HG03103 (cell line): ENCODE measurements around the gene SPG11.
"Not testable (repeated sequence)": the region's sequence is repeated elsewhere in the genome, so short reads cannot be mapped to it uniquely, and the experiment has no call there.

Experiments
- ATAC-seq: cut with Tn5 transposase; IDR thresholded peaks from one replicate; pipeline ENCODE4 v1.9.1; 2021; ENCODE audit warnings: low read depth; ENCODE audit not compliant: unreplicated experiment

The SPG11 gene

DNA sequence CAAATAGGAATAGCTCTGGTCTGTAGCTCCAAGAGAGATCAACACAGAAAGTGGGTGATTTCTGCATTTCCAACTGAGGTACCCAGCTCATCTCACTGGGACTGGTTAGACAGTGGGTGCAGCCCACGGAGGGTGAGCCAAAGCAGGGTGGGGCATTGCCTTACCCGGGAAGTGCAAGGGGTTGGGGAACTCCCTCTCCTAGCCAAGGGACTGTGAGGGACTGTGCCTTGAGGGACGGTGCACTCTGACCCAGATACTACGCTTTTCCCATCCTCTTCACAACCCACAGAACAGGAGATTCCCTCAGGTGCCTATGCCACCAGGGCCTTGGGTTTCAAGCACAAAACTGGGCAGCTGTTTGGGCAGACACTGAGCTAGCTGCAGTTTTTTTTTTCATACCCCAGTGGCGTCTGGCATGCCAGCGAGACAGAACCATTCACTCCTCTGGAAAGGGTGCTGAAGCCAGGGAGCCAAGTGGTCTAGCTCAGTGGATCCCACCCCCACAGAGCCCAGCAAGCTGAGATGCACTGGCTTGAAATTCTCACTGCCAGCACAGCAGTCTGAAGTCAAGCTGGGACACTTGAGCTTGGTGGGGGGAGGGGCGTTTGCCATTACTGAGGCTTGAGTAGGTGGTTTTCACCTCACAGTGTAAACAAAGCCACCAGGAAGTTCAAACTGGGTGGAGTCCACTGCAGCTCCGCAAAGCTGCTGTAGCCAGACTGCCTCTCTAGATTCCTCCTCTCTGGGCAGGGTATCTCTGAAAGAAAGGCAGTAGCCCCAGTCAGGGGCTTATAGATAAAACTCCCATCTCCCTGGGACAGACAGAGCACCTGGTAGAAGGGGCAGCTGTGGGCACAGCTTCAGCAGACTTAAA lies 19.6 kb upstream of the SPG11 start:
- not testable (repeated sequence) for ATAC-seq

DNA sequence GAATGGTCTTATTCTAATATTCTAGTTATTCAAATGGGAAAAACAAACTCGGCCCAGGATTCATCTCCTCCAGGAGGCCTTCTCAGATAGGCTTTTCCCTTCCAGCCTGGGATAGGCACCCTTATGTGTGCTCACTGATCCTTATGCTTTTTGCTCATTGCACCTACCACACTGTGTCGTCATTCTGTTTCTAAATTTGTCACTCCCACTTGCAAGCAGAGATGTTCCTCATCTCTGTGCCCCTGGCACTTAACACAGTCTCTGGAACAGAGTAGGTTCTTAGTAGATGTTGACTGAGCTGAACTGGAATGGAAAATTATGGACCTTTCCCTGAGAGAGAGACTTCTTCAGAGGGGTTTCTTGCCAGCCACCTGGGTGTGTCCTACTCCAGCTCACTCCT lies 18.7 kb upstream of the SPG11 start:
- no peak for ATAC-seq

GRCh38 chr15:44676676-44677075 lies 13.2 kb upstream of the SPG11 start:
- no peak for ATAC-seq

DNA sequence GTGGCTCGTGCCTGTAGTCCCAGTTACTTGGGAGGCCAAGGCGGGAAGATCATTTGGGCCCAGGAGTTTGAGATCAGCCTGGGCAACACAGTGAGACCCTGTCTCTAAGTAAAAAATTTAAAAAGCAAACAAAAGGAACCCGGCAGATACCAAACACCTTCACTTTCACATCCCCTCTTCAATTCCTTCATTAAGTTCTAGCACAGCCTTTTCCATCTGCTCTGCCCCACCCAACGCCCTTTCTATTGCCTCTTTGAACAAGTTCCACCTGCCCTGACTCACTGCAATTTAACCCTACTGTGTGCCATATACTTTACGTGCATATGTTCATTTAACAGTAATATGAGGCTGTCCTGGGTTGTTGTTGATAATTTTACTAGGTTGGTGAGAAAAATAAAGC lies 12.4 kb upstream of the SPG11 start:
- ATAC-seq: no peak

DNA sequence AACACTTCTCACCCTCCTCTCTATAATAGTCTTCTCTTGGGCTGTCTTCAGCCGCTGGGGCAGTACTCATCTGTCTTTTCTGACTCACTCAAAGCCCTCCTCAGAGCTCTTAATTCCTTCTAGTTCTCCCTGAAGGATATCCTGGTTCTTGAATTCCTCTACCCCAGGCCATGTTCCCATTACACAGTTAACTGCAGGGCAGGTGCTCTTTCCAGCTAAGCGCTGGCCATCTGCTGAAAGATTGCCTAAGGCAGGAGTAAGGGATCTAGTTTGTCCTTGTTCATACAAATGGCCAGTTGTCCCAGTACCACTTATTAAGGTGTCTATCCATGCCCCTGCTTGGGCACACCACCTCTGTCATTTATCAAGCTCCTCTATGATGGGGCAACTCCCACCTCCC lies 10.2 kb upstream of the SPG11 start:
- no peak for ATAC-seq

- no peak for ATAC-seq
These were observed 6.9 kb upstream of the SPG11 start for GRCh38 chr15:44670087-44670950.

- ATAC-seq: no peak
These were observed 5.5 kb upstream of the SPG11 start for GRCh38 chr15:44668921-44669320.

- ATAC-seq: no peak
These were observed 3.5 kb upstream of the SPG11 start for GRCh38 chr15:44667039-44667360.

DNA sequence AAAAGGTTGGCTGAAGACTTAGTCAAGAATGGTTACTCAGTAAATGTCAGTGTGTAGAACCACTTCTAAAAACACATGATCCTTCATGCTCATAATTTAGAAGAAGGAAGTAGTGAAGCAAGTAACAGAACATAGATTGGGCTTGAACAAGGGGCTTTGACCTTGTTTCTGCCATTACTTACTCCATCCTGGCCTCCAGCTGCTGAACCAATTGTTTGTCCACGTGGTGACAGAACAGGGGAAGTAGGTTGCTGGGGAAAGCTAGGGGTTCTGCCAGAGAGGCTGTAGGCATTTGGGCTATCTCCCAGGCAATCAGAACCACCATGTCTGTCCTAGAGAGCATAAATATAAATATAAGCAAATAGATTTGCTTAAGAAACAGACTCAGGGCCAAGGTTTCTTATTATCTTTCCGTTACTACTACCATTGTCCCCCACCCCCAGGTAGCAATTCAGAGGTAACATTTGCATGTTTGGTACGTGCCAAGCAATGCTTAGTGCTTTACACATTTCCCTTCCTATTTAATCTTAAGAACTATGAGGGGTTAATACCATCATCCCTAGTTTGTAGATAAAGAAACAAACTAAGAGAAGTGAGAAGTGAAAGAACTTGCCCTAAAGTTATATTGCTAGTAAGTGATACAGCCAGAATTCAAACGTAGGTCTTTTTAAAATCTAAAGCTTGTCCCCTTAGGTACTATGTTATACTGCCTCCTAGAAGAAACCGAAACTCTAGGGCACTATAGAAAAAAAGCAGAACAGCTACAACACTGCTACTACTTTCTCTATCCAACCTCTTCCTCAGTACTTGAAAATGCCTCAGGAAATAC lies 3.0 kb upstream of the SPG11 start:
- no peak for ATAC-seq

- ATAC-seq: peak; percentile 40
These were observed 718 bp downstream of the SPG11 start for GRCh38 chr15:44662478-44663409.

DNA sequence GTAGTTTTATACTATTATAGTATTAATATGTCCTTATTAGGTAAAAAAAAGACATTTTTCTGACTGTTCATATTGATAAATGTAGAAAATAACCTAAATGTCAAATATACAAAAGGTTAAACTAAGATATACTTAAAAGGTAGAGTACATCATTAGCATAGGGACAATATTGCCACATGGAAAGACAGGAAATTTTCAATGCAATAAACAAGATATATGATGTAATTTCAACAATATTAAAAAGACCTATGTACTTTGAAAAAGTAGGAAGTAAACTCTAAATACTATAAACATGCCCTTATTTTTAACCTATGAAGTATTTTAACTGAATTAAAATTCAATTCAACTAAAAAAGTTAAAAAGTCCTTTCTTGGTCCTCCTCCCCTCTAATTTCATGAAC lies 1.9 kb downstream of the SPG11 start:
- no peak for ATAC-seq

GRCh38 chr15:44659056-44659455 lies 4.4 kb downstream of the SPG11 start:
- no peak for ATAC-seq

DNA sequence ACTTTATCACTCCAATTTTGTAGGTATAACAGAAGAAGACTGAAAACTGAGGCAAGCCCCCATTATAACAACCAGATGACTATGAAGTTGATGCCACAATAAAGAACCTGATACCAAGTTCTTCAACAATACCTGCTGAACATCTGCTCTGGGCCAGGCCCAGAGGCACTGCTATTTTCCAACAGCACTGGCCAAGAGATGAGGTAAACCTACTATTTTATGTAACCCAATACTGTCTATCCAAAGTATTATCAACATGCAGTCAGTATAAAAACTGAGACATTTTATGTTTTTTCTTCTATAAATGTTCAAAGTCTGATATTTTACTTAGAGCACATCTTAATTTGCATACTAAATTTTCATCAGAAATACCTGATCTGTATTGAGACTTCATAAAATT lies 6.1 kb downstream of the SPG11 start:
- ATAC-seq: no peak

DNA sequence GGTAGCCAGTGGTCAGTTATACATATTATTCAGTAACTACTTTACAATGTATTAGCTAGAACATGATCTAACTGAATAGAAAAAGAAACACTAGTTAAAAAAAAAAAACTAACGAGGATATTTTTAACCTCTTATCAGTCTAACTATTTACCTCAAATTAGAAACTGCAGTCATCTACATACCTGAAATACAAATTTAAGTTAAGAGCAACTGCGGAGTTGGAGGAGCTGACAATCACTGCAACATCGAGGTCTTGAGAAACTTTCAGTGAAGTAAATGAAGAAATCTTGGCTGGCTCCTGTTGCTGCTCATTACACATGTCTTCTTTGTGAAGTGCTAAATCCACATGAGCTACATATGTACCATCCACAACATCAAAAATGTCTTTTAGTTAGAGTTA lies 6.5 kb downstream of the SPG11 start:
- ATAC-seq: no peak

DNA sequence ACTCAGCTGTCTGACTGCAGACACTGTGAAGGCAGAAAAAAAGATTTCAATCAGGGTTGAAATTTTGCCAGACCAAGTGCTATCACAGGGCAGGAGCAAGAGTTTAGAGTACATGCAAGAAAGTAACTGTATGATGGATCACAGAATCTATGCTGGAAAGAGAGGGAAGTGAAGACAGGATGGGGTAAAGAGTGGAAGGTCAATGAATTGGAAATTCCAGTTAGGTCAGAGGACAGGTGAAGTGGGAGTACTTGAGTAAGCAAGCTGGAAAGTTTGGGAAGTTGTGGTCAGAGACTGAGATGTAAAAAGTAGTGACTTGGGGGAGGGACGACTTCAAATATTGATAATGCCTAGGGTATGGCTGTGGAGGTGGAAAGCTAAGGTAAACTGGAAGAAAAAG lies 7.2 kb downstream of the SPG11 start:
- no peak for ATAC-seq

GRCh38 chr15:44654858-44655257 lies 8.6 kb downstream of the SPG11 start:
- ATAC-seq: no peak

DNA sequence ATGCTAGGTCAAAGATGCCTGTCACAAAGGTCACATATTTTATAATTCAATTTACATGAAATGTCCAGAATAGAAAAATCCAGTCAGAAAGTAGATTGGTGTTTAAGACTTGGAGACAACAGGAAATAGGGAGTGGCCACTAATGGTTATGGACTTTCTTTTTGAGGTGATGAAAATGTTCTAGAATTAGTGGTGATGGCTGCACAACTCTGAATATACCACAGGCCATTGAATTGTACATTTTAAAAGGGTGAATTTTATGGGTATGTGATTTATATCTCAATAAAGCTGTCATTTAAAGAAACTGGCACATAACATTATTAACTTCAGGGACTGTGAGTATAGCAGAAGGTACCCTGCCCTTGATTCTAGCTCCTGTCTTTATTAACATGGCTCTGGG lies 15.8 kb downstream of the SPG11 start:
- no peak for ATAC-seq

DNA sequence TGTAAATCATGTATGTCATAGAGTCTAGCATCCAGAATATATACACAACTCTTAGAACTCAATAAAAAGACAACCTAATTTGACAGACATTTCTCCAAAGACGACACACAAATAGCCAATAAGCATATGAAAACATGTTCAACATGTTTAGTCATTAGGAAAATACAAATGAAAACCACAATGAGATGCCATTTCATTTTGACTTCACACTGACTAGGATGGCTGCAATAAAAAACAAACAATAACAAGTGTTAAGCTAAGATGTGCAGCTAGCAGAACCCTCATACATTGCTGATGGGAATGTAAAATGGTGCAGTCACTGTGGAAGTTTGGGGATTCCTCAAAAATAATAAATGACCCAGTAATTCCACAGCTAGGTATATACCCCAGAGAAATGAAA lies 16.4 kb downstream of the SPG11 start:
- ATAC-seq: no peak

GRCh38 chr15:44646460-44646859 lies 17.0 kb downstream of the SPG11 start:
- no peak for ATAC-seq

GRCh38 chr15:44641651-44642050 lies 21.8 kb downstream of the SPG11 start:
- ATAC-seq: no peak
